Peyer's patch (tissue), 4 donors: Measurements from ENCODE around the gene OSTN.

Source experiments
- POLR2A ChIP-seq, 2 donors: fragments of 450-650 bp; IDR thresholded peaks; one replicate each; pipeline ENCODE4 v1.5.1; 2017; ENCODE audit warnings: antibody characterized with exemption in 2 of 2, mild to moderate bottlenecking in 2 of 2, moderate library complexity in 2 of 2
- TF ChIP-seq, protein P1 (sequence below), 6 experiments: fragments of 450-650 bp in 4 of 6; fragments of 200-600 bp in 2 of 6; sonication (generic) in 1 of 6; IDR thresholded peaks; one replicate each; pipeline ENCODE4 v1.5.1; 2017 to 2019; ENCODE audit warnings: antibody characterized with exemption in 6 of 6, mild to moderate bottlenecking in 3 of 6, moderate library complexity in 1 of 6

DNA sequence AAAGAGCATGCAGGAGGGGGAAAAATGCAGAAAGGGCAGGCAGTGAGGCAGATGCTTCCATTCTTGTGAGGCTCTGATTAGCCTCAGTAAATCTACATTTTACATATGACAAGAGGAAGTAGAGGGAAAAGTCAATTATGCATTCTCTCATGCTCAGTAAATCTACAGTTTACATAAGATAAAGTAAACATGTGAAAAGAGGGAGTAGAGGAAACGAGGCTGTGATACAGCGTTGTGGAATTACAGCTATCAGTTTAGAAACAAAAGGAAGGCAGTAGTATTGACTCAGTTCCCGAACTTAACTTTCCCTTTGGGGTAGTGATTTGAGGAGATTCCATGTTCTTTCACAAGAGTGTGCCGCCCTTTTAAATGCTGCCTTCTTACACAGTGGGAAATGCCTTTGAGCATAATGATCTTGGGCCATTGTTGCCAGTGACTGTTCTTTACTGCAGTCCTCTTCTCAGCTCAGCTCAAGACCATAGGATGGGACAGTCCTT is 39.3 kb downstream of the OSTN start:
- TF ChIP-seq, protein P1, sequence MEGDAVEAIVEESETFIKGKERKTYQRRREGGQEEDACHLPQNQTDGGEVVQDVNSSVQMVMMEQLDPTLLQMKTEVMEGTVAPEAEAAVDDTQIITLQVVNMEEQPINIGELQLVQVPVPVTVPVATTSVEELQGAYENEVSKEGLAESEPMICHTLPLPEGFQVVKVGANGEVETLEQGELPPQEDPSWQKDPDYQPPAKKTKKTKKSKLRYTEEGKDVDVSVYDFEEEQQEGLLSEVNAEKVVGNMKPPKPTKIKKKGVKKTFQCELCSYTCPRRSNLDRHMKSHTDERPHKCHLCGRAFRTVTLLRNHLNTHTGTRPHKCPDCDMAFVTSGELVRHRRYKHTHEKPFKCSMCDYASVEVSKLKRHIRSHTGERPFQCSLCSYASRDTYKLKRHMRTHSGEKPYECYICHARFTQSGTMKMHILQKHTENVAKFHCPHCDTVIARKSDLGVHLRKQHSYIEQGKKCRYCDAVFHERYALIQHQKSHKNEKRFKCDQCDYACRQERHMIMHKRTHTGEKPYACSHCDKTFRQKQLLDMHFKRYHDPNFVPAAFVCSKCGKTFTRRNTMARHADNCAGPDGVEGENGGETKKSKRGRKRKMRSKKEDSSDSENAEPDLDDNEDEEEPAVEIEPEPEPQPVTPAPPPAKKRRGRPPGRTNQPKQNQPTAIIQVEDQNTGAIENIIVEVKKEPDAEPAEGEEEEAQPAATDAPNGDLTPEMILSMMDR (IDR thresholded peaks at IDR 0.05) = no peak
- TF ChIP-seq POLR2A (IDR thresholded peaks at IDR 0.05) = no peak
